ENCODE data around the gene STX1B.

Gene STX1B

DNA sequence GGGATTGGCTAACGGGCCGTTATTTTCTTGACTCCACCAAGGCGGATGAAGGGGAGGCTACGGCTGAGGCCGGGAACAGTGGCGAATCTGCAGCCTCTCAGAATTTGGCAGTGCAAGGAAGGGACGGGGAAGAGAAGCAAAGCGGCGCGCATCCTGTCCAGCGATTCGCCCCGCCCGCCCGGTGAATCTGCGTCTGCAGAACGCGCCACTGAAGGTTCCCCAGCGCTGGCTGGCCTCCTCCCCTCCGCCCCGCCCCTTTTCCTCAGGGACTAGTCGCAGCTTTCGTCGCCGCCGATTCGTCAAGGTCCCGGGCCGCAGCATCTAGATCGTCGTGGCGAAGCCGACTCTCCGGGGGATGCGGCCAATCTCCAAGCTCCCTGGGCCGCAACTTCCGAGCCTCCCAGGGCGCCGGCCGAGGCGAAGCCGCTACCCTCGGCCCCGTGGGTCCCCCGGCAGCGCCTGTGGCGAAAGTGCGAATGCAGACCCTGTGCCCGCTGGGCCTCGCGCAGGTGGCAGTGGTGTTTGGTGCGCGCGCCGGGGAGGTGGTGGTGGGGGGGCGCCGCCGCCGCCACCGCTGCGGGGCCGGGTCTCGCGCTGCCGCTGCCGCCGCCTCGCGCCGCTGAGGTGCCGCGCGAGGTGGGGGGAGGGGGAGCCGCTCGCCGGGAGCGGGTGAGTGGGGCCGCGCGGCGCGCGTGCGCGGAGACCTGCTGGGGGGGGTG, 52.8 kb downstream of the STX1B start, which contains the start of gene SETD1A:
SETD1A (plus strand) TSS at position 299 of the 719 bp plus-strand sequence. CDS start 978 bp downstream, outside the sequence.
- POLR2A ChIA-PET, result interaction anchor here (0.5 kb wide), 1 partner anchor 79 kb away, joined by 3 read pairs; no protein-coding TSS in a partner anchor
- TF ChIP-seq CTCF (IDR thresholded peaks at IDR 0.05; ENCODE audit: insufficient read depth, low read length, missing control alignments), result no peak
- peak within 1 kb of the TSS; percentile 84 for H3K4me3 ChIP-seq (ENCODE audit: low read depth, low read length)
- DNase-seq (ENCODE audit: low read depth, low spot score), result peak; percentile 75
- CTCF ChIA-PET, result interaction anchor here (1.0 kb wide), 1 partner anchor 11 kb away, joined by 3 read pairs; no protein-coding TSS in a partner anchor

GRCh38 chr16:30956601-30957455, 53.6 kb downstream of the STX1B start:
- POLR2A ChIA-PET, result interaction anchor here (0.5 kb wide), 1 partner anchor 80 kb away, joined by 3 read pairs; no protein-coding TSS in a partner anchor
- H3K4me3 ChIP-seq (ENCODE audit: low read depth, low read length), result peak overlapping the region; percentile 84
- DNase-seq (ENCODE audit: low read depth, low spot score), result no peak
- CTCF ChIA-PET, result interaction anchor here (1.0 to 8.4 kb wide), 5 partner anchors 11 to 912 kb away, joined by 3 to 103 read pairs (median 5); partner anchors contain the start of gene VKORC1
- peak; percentile 53 for TF ChIP-seq CTCF (IDR thresholded peaks at IDR 0.05; ENCODE audit: insufficient read depth, low read length, missing control alignments)

DNA sequence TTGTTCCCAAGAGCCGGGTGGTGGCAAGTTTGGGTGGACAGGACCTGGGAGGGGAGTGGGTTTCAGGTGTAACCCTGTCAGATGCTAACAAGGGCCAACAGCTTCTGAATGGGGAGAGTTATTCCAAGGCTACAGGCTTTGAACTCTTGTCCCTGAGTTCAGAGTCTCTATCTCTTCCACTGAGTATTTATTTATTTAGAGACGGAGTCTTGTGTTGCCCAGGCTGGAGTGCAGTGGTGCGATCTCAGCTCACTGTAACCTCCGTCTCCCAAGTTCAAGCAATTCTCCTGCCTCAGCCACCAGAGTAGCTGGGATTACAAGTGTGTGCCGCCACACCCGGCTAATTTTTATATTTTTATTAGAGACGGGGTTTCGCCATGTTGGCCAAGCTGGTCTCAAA, 55.4 kb downstream of the STX1B start:
- no peak for DNase-seq (ENCODE audit: low read depth, low spot score)

DNA sequence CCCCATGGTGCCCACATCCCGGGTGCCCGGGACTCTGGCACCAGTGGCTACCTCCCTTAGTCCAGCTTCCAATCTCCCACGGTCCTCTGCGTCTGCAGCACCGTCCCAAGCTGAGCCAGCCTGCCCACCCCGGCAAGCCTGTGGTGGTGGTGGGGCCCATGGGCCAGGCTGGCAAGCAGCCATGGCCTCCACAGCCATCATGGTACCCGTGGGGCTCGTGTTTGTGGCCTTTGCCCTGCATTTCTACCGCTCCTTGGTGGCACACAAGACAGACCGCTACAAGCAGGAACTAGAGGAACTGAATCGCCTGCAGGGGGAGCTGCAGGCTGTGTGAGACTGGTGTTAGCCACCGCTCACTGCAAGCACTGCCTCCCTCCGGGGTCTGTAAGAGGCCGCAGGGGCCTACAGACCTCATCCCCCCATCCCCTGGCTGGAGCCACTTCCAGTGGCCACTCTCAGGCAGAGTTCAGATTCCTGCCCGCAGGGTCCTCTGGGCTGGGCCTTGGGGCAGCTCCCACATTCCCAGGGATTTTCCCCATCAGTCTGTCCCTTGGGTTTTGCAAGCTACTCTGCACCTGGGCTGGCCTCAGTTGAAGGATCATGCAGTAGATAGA, 56.8 kb downstream of the STX1B start:
- no peak for DNase-seq (ENCODE audit: low read depth, low spot score)
- no peak overlapping the region for H3K4me3 ChIP-seq (ENCODE audit: low read depth, low read length)
- POLR2A ChIA-PET, result interaction anchor here (0.6 to 1.5 kb wide), 3 partner anchors 118 to 512 kb away, joined by 3 to 4 read pairs (median 3); partner anchors contain the start of gene FUS
- CTCF ChIA-PET, result interaction anchor here (0.6 to 8.4 kb wide), 37 partner anchors 12 to 919 kb away, joined by 3 to 103 read pairs (median 5); partner anchors contain the start of genes ARMC5, FBXL19, FUS and HSD3B7
- TF ChIP-seq CTCF (IDR thresholded peaks at IDR 0.05; ENCODE audit: insufficient read depth, low read length, missing control alignments), result peak; percentile 78

More for the DNA sequence above, 55.4 kb downstream of the STX1B start:
- H3K4me3 ChIP-seq (ENCODE audit: low read depth, low read length), result no peak overlapping the region
- TF ChIP-seq CTCF (IDR thresholded peaks at IDR 0.05; ENCODE audit: insufficient read depth, low read length, missing control alignments), result no peak
- ChIA-PET POLR2A (interaction anchor here (0.7 kb wide), 1 partner anchor 13 kb away, joined by 3 read pairs; no protein-coding TSS in a partner anchor), CTCF (interaction anchor here (0.8 to 8.4 kb wide), 17 partner anchors 14 to 914 kb away, joined by 3 to 103 read pairs (median 11); partner anchors contain the start of genes ARMC5, FUS, HSD3B7 and KAT8)

GRCh38 chr16:30953111-30953510, 57.3 kb downstream of the STX1B start:
- H3K4me3 ChIP-seq (ENCODE audit: low read depth, low read length), result no peak overlapping the region
- TF ChIP-seq CTCF (IDR thresholded peaks at IDR 0.05; ENCODE audit: insufficient read depth, low read length, missing control alignments), result no peak
- ChIA-PET CTCF (interaction anchor here (0.6 to 8.4 kb wide), 25 partner anchors 12 to 919 kb away, joined by 3 to 103 read pairs (median 5); partner anchors contain the start of genes ARMC5, FBXL19, FUS and KAT8), POLR2A (interaction anchor here (0.6 to 1.5 kb wide), 3 partner anchors 119 to 511 kb away, joined by 3 to 4 read pairs (median 3); partner anchors contain the start of gene FUS)
- DNase-seq (ENCODE audit: low read depth, low spot score), result no peak
